OCI-LY3 (cell line): ENCODE measurements around the gene SLC12A5.

ENCODE experiments used
- EZH2phosphoT487 ChIP-seq: fragments of 200-600 bp; shearing (Covaris generic); IDR thresholded peaks from 2 replicates; pipeline ENCODE4 v1.6.1; 2018; ENCODE audit warnings: antibody characterized with exemption, mixed run types, low read depth
- TF ChIP-seq, protein P1 (sequence below): fragments of 200-600, 300-600 bp; sonication (generic); IDR thresholded peaks from 2 replicates; pipeline ENCODE4 v1.5.1; 2014; ENCODE audit warnings: antibody characterized with exemption, low read length, low read depth

DNA sequence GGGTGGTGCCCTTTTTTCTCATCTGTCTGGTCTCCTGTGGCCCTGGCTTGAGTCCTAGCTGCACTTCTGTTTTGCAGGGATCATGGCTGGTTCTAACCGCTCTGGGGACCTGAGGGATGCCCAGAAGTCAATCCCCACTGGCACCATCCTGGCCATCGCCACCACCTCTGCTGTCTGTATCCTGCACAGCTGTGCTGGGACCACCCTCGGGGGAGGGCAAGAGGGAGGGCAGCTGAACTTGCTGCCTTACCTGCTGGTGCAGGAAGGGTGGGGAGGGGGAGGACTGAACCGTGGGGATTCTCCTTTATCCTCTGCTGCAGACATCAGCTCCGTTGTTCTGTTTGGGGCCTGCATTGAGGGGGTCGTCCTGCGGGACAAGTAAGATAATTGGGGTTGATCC is 14.5 kb downstream of the SLC12A5 start:
- TF ChIP-seq, protein P1, sequence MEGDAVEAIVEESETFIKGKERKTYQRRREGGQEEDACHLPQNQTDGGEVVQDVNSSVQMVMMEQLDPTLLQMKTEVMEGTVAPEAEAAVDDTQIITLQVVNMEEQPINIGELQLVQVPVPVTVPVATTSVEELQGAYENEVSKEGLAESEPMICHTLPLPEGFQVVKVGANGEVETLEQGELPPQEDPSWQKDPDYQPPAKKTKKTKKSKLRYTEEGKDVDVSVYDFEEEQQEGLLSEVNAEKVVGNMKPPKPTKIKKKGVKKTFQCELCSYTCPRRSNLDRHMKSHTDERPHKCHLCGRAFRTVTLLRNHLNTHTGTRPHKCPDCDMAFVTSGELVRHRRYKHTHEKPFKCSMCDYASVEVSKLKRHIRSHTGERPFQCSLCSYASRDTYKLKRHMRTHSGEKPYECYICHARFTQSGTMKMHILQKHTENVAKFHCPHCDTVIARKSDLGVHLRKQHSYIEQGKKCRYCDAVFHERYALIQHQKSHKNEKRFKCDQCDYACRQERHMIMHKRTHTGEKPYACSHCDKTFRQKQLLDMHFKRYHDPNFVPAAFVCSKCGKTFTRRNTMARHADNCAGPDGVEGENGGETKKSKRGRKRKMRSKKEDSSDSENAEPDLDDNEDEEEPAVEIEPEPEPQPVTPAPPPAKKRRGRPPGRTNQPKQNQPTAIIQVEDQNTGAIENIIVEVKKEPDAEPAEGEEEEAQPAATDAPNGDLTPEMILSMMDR = no peak
- TF ChIP-seq EZH2phosphoT487 = no peak
